GM18499 (cell line): ENCODE measurements around the gene DNAJB5.

Source experiments
- ATAC-seq: cut with Tn5 transposase; IDR thresholded peaks from one replicate; pipeline ENCODE4 v1.9.1; 2021; ENCODE audit warnings: moderate number of reproducible peaks; ENCODE audit not compliant: insufficient read depth, unreplicated experiment

DNAJB5 gene

GRCh38 chr9:35042891-35043545 lies 53.5 kb downstream of the DNAJB5 start:
- ATAC-seq, result no peak

GRCh38 chr9:35044071-35044470 lies 54.5 kb downstream of the DNAJB5 start:
- ATAC-seq, result no peak
